Measurements from ENCODE around the gene ABCC2. TPM values are rescaled to one million over a fixed set of nuclear protein-coding genes. Genes with fewer than 3 reads are reported as not detected.

The ABCC2 gene
- total and polyA plus RNA-seq, 2 of the 4 experiments (the other 2 are of a cell fraction) = 0.21 to 0.36 TPM

DNA sequence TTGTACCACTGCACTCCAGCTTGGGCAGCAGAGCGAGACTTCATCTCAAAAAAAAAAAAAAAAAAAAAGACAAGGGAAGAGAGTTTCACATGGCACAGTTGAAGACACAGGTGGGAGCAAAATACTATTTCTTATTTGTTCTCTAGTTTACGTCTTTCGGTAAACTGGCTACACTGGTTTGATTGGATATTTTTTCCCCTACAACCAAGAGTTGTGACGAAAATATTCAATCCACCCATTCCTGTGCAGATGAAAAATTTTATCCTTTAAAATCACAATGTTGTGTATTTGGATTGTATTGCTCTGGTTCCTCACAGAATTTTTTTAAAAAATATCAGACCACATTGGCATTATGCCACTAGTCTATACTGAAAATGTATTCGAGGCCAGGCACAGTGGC, 14.5 kb upstream of the ABCC2 start:
- Histone ChIP-seq H3K36me3 (ENCODE audit: control insufficient read depth, insufficient read depth, low read length) (no peaks in the 10 kb centered on the region), H4K5ac (ENCODE audit: low read depth, low read length) (no peak overlapping the region), H2BK120ac (ENCODE audit: low read depth, low read length) (no peak overlapping the region), H3K4me2 (ENCODE audit: low read depth, low read length) (no peak overlapping the region), H4K20me1 (ENCODE audit: insufficient read depth, low read length) (no peaks in the 10 kb centered on the region), H2AK5ac (ENCODE audit: low read depth, low read length) (no peak overlapping the region), H2BK5ac (ENCODE audit: low read depth, low read length, poor library complexity, severe bottlenecking) (no peak overlapping the region), H3K9me3 (ENCODE audit: control insufficient read depth, insufficient read depth, low read length) (no peaks in the 10 kb centered on the region), H3K9me1 (ENCODE audit: insufficient read depth, low read length) (no peaks in the 10 kb centered on the region), H3K4me1 (ENCODE audit: control insufficient read depth, insufficient read depth, low read length) (peaks cover 4% of the 10 kb centered on the region; the same call in 1 of the 2 replicates), H3K4ac (ENCODE audit: low read depth, low read length) (no peak overlapping the region), H3K4me3 (ENCODE audit: insufficient read depth, low read depth, low read length) (no peak overlapping the region), H3K56ac (ENCODE audit: extremely low read depth, insufficient read depth, low read length) (no peak overlapping the region), H4K91ac (ENCODE audit: insufficient read depth, low read depth, low read length) (no peak overlapping the region), H2AK9ac (replicated peaks; ENCODE audit: low read depth, low read length, poor library complexity) (no peak overlapping the region), H3K79me1 (ENCODE audit: low read depth in 1 of 2, low read length in 2 of 2) (no peaks in the 10 kb centered on the region), H3K18ac (ENCODE audit: low read depth, low read length) (no peak overlapping the region), H4K8ac (ENCODE audit: low read depth in 2 of 2, low read length in 2 of 2) (no peak overlapping the region), H3K23ac (ENCODE audit: low read depth, low read length) (no peak overlapping the region), H2BK20ac (ENCODE audit: low read depth, low read length) (no peak overlapping the region), H3K27ac (ENCODE audit: insufficient read depth, low read length) (no peak overlapping the region), H2AFZ (replicated peaks; ENCODE audit: low read length, poor library complexity) (no peak overlapping the region), H3K9ac (ENCODE audit: low read depth, low read length) (no peak overlapping the region), H3K14ac (replicated peaks; ENCODE audit: low read depth, low read length) (no peak overlapping the region), H3K27me3 (ENCODE audit: control insufficient read depth, insufficient read depth, low read length) (no peaks in the 10 kb centered on the region), H2BK15ac (ENCODE audit: low read depth, low read length) (no peak overlapping the region)
- TF ChIP-seq SMC3 (IDR thresholded peaks at IDR 0.05; ENCODE audit: low read depth, low read length) = no peak
- no peak for TF ChIP-seq RAD21 (IDR thresholded peaks at IDR 0.05; ENCODE audit: low read length)
- TF ChIP-seq USF2 (IDR thresholded peaks at IDR 0.05; ENCODE audit: low read depth, low read length) = no peak
- TF ChIP-seq MAZ (IDR thresholded peaks at IDR 0.05; ENCODE audit: borderline replicate concordance, low read depth, low read length) = no peak
- TF ChIP-seq ELK1 (IDR thresholded peaks at IDR 0.05; ENCODE audit: borderline replicate concordance, low read depth, low read length) = no peak
- TF ChIP-seq MAFK (IDR thresholded peaks at IDR 0.05; ENCODE audit: low read depth, low read length) = no peak
- TF ChIP-seq CHD1 (IDR thresholded peaks at IDR 0.05; ENCODE audit: low read depth, low read length) = no peak
- no peak for TF ChIP-seq RFX5 (IDR thresholded peaks at IDR 0.05; ENCODE audit: low read depth, low read length)
- no peak for TF ChIP-seq CTCF (conservative IDR thresholded peaks at IDR 0.05; ENCODE audit: low read depth, low read length)
- TF ChIP-seq NFE2L2 (IDR thresholded peaks at IDR 0.05; ENCODE audit: low read depth, low read length) = no peak
- in situ Hi-C loops (cut with MboI; ENCODE audit: low sequenced_read_pairs) (no loop called here), dilution Hi-C loops (cut with HindIII; ENCODE audit: low sequenced_read_pairs, unreplicated experiment) (no loop called here), intact Hi-C loops (cut with micrococcal nuclease) (no loop called here)
- no TSS peak for BruUV-seq (replicated peaks)
- CTCF ChIA-PET = no interaction called here
- 60% methylated on average over 1 of the region's 5 CpGs; no CpG with 5 or more reads in 1 of the 2 experiments for WGBS, 2 experiments (ENCODE audit: extremely low coverage in 2 of 2, insufficient read length in 1 of 2)
- DNase-seq (no peak), ATAC-seq (ENCODE audit: low read depth) (no peak)
- POLR2A ChIA-PET (ENCODE audit: unreplicated experiment) = no interaction called here

Measured in IMR-90 (cell line).